Mesenchymal stem cell (in vitro differentiated cells and primary cell): Measurements from ENCODE around the gene NMRK2. TPM values are rescaled to one million over a fixed set of nuclear protein-coding genes. Genes with fewer than 3 reads are reported as not detected.
"Not testable (repeated sequence)": the region's sequence is repeated elsewhere in the genome, so short reads cannot be mapped to it uniquely, and the experiment has no call there.

Experiments used
- DNase-seq: peaks from one replicate; pipeline ENCODE4 v3.0.0-alpha.2; 2013
- H2AFZ ChIP-seq: one replicate; pipeline ENCODE4 v1.6.1; 2013; ENCODE audit warnings: low read depth, mild to moderate bottlenecking, control low read depth, inconsistent platforms, low read length, moderate library complexity
- H2AK5ac ChIP-seq: 2 replicates; pipeline ENCODE4 v1.6.1; 2013; ENCODE audit warnings: low read length, moderate library complexity, mild to moderate bottlenecking, inconsistent platforms; ENCODE audit not compliant: severe bottlenecking
- H2BK120ac ChIP-seq: one replicate; pipeline ENCODE4 v1.6.1; 2013; ENCODE audit warnings: low read depth, mild to moderate bottlenecking, inconsistent platforms, low read length, moderate library complexity
- H2BK12ac ChIP-seq, 2 experiments: one replicate each; pipeline ENCODE4 v1.6.1; 2013; ENCODE audit warnings: inconsistent platforms in 2 of 2, low read length in 2 of 2, mild to moderate bottlenecking in 2 of 2, moderate library complexity in 2 of 2, control low read depth in 1 of 2
- H2BK15ac ChIP-seq: one replicate; pipeline ENCODE4 v1.6.1; 2013; ENCODE audit warnings: mild to moderate bottlenecking, low read depth, inconsistent platforms; ENCODE audit not compliant: poor library complexity, severe bottlenecking
- H2BK5ac ChIP-seq: 2 replicates; pipeline ENCODE4 v1.6.1; 2013; ENCODE audit warnings: low read depth, mild to moderate bottlenecking, low read length, control low read depth, inconsistent platforms; ENCODE audit not compliant: poor library complexity, severe bottlenecking
- H3K14ac ChIP-seq, 2 experiments: one replicate each; pipeline ENCODE4 v1.6.1; 2013; ENCODE audit warnings: inconsistent platforms in 2 of 2, low read length in 2 of 2, control low read depth in 1 of 2, mild to moderate bottlenecking in 1 of 2, moderate library complexity in 1 of 2
- H3K18ac ChIP-seq, 2 experiments: one replicate each; pipeline ENCODE4 v1.6.1; 2013; ENCODE audit warnings: inconsistent platforms in 2 of 2, low read length in 2 of 2, control low read depth in 1 of 2, low read depth in 1 of 2, mild to moderate bottlenecking in 1 of 2
- H3K23ac ChIP-seq, 2 experiments: one replicate each; pipeline ENCODE4 v1.6.1; 2013; ENCODE audit warnings: inconsistent platforms in 2 of 2, low read length in 2 of 2, mild to moderate bottlenecking in 2 of 2, moderate library complexity in 2 of 2, control low read depth in 1 of 2
- H3K27ac ChIP-seq: 2 replicates; pipeline ENCODE4 v1.5.1; 2013; ENCODE audit warnings: mild to moderate bottlenecking, moderate library complexity, low read length, control low read depth, inconsistent platforms; ENCODE audit not compliant: poor library complexity, severe bottlenecking
- H3K27me3 ChIP-seq, 2 experiments: 2 replicates each; pipeline versions ENCODE4 v1.6.1 to v1.7.0; 2013; ENCODE audit warnings: low read length in 2 of 2, mild to moderate bottlenecking in 2 of 2, moderate library complexity in 2 of 2, control low read depth in 1 of 2, inconsistent platforms in 1 of 2; ENCODE audit not compliant: control insufficient read depth in 1 of 2, insufficient read depth in 1 of 2
- H3K36me3 ChIP-seq, 2 experiments: 2 replicates each; pipeline versions ENCODE4 v1.6.1 to v1.7.0; 2013; ENCODE audit warnings: low read length in 2 of 2, control low read depth in 1 of 2, inconsistent platforms in 1 of 2, low read depth in 1 of 2, mild to moderate bottlenecking in 1 of 2; ENCODE audit not compliant: insufficient read depth in 2 of 2, control insufficient read depth in 1 of 2
- H3K4ac ChIP-seq, 2 experiments: one replicate each; pipeline ENCODE4 v1.6.1; 2013; ENCODE audit warnings: inconsistent platforms in 2 of 2, low read length in 2 of 2, mild to moderate bottlenecking in 2 of 2, moderate library complexity in 2 of 2, control low read depth in 1 of 2, low read depth in 1 of 2
- H3K4me1 ChIP-seq: 2 replicates; pipeline ENCODE4 v1.6.1; 2013; ENCODE audit warnings: low read depth, low read length, control low read depth; ENCODE audit not compliant: control insufficient read depth, insufficient read depth
- H3K4me2 ChIP-seq: 2 replicates; pipeline ENCODE4 v1.6.1; 2013; ENCODE audit warnings: low read length, mild to moderate bottlenecking, inconsistent platforms; ENCODE audit not compliant: poor library complexity, severe bottlenecking
- H3K4me3 ChIP-seq, 2 experiments: 2 replicates each; pipeline versions ENCODE4 v1.5.1 to v1.7.0; 2013; ENCODE audit warnings: low read length in 2 of 2, mild to moderate bottlenecking in 2 of 2, control low read depth in 1 of 2, low read depth in 1 of 2; ENCODE audit not compliant: insufficient read depth in 1 of 2
- H3K79me1 ChIP-seq: replicated peaks from 2 replicates; pipeline ENCODE4 v1.6.1; 2013; ENCODE audit warnings: mild to moderate bottlenecking, control low read depth, low read length, inconsistent platforms; ENCODE audit not compliant: poor library complexity, severe bottlenecking
- H3K9ac ChIP-seq: 2 replicates; pipeline ENCODE4 v1.7.0; 2013; ENCODE audit warnings: mild to moderate bottlenecking, low read length, moderate library complexity
- H3K9me3 ChIP-seq: 2 replicates; pipeline ENCODE4 v1.7.0; 2013; ENCODE audit warnings: mild to moderate bottlenecking, low read length; ENCODE audit not compliant: control insufficient read depth
- H4K8ac ChIP-seq: one replicate; pipeline ENCODE4 v1.6.1; 2013; ENCODE audit warnings: inconsistent platforms, mild to moderate bottlenecking, low read length, moderate library complexity
- H4K91ac ChIP-seq: one replicate; pipeline ENCODE4 v1.6.1; 2013; ENCODE audit warnings: mild to moderate bottlenecking, low read length, inconsistent platforms
- WGBS: methylation state at CpG from one replicate; pipeline ENCODE4 v1.1.7; 2013; ENCODE audit warnings: mixed read lengths; 5-methylcytosine and 5-hydroxymethylcytosine counted together
- polyA plus RNA-seq, 2 experiments: library from polyadenylated mRNA; stranded (reverse); fragments of 200-250 nt; gene quantifications; one replicate each; pipeline ENCODE4 v1.2.3, GENCODE V29; 2013

The NMRK2 gene
- not detected for polyA plus RNA-seq (2013, experiment 1 of 2)
- polyA plus RNA-seq (2013, experiment 2 of 2) = not detected

GRCh38 chr19:3932931-3933810 lies at the start of gene NMRK2:
Gene NMRK2 (plus strand): TSS chr19:3933069. CDS start chr19:3933672, 603 bp downstream.
- H3K23ac ChIP-seq = no peak within 1 kb of the TSS
- H3K18ac ChIP-seq = no peak within 1 kb of the TSS
- no peak within 1 kb of the TSS for H3K9ac ChIP-seq
- no peak within 1 kb of the TSS for H2AFZ ChIP-seq
- no peak within 1 kb of the TSS for H2BK12ac ChIP-seq
- H3K4ac ChIP-seq = no peak within 1 kb of the TSS
- no peak within 1 kb of the TSS for H2BK120ac ChIP-seq
- H2BK15ac ChIP-seq = no peak within 1 kb of the TSS
- peaks cover 0 to 2% of the 10 kb centered on the region in 2 experiments for H3K36me3 ChIP-seq
- H3K4me3 ChIP-seq = no peak within 1 kb of the TSS
- H3K79me1 ChIP-seq = no peaks in the 10 kb centered on the region
- H3K9me3 ChIP-seq = no peaks in the 10 kb centered on the region
- WGBS = 1% methylated on average over 51 of the region's 51 CpGs
- no peak within 1 kb of the TSS for H3K4me2 ChIP-seq
- H4K91ac ChIP-seq = no peak within 1 kb of the TSS
- no peak within 1 kb of the TSS for H3K27ac ChIP-seq
- no peak for DNase-seq
- no peak within 1 kb of the TSS for H2AK5ac ChIP-seq
- H3K14ac ChIP-seq = no peak within 1 kb of the TSS
- peaks cover 8% of the 10 kb centered on the region for H3K4me1 ChIP-seq
- H2BK5ac ChIP-seq = no peak within 1 kb of the TSS
- peaks cover 28 to 29% of the 10 kb centered on the region in 2 experiments for H3K27me3 ChIP-seq
- H4K8ac ChIP-seq = no peak within 1 kb of the TSS

GRCh38 chr19:3890591-3890990 lies 42.3 kb upstream of the NMRK2 start:
- no peaks in the 10 kb centered on the region for H3K36me3 ChIP-seq
- no peak overlapping the region for H3K4ac ChIP-seq
- no peak overlapping the region for H4K91ac ChIP-seq
- H3K23ac ChIP-seq = no peak overlapping the region
- H3K4me1 ChIP-seq = no peaks in the 10 kb centered on the region
- no peak overlapping the region for H3K18ac ChIP-seq
- H3K4me3 ChIP-seq = no peak overlapping the region
- no peak overlapping the region for H3K4me2 ChIP-seq
- H3K9me3 ChIP-seq = no peaks in the 10 kb centered on the region
- H2AK5ac ChIP-seq = no peak overlapping the region
- peaks cover 0 to 7% of the 10 kb centered on the region in 2 experiments for H3K27me3 ChIP-seq
- 92% methylated on average over 17 of the region's 17 CpGs for WGBS
- no peak overlapping the region for H3K27ac ChIP-seq
- no peak overlapping the region for H2BK5ac ChIP-seq
- no peak overlapping the region for H2BK120ac ChIP-seq
- no peak overlapping the region for H2BK12ac ChIP-seq
- H2AFZ ChIP-seq = no peak overlapping the region
- H3K14ac ChIP-seq = no peak overlapping the region
- H4K8ac ChIP-seq = no peak overlapping the region
- DNase-seq = no peak
- no peak overlapping the region for H2BK15ac ChIP-seq
- H3K9ac ChIP-seq = no peak overlapping the region
- H3K79me1 ChIP-seq = no peaks in the 10 kb centered on the region

- H2BK120ac ChIP-seq = no peak overlapping the region
- no peaks in the 10 kb centered on the region for H3K79me1 ChIP-seq
- H3K9ac ChIP-seq = no peak overlapping the region
- no peak overlapping the region for H3K18ac ChIP-seq
- H2AK5ac ChIP-seq = no peak overlapping the region
- DNase-seq = no peak
- H2BK15ac ChIP-seq = no peak overlapping the region
- no peak overlapping the region for H2BK12ac ChIP-seq
- WGBS = 79% methylated on average over 12 of the region's 12 CpGs
- H3K27ac ChIP-seq = no peak overlapping the region
- no peak overlapping the region for H3K4me3 ChIP-seq
- H3K23ac ChIP-seq = no peak overlapping the region
- H3K36me3 ChIP-seq = no peaks in the 10 kb centered on the region
- no peak overlapping the region for H3K4ac ChIP-seq
- no peak overlapping the region for H4K91ac ChIP-seq
- no peak overlapping the region for H3K4me2 ChIP-seq
- H4K8ac ChIP-seq = no peak overlapping the region
- H3K14ac ChIP-seq = no peak overlapping the region
- no peak overlapping the region for H2BK5ac ChIP-seq
- no peak overlapping the region for H2AFZ ChIP-seq
- H3K4me1 ChIP-seq = no peaks in the 10 kb centered on the region
- peaks cover 0 to 20% of the 10 kb centered on the region in 2 experiments for H3K27me3 ChIP-seq
- no peaks in the 10 kb centered on the region for H3K9me3 ChIP-seq
These were observed 39.2 kb upstream of the NMRK2 start for GRCh38 chr19:3893509-3894179.

GRCh38 chr19:3894959-3895358 lies 37.9 kb upstream of the NMRK2 start:
- not testable (repeated sequence) for H3K4me2 ChIP-seq, H2BK15ac ChIP-seq, H3K9ac ChIP-seq, H3K4ac ChIP-seq, H3K23ac ChIP-seq, DNase-seq, H2AK5ac ChIP-seq, H3K4me1 ChIP-seq, H2AFZ ChIP-seq, H3K9me3 ChIP-seq, H3K14ac ChIP-seq, H3K4me3 ChIP-seq, H3K18ac ChIP-seq, H3K27ac ChIP-seq, H4K8ac ChIP-seq, H4K91ac ChIP-seq, H2BK12ac ChIP-seq, H3K36me3 ChIP-seq, H2BK120ac ChIP-seq, H3K79me1 ChIP-seq, H2BK5ac ChIP-seq
- peaks cover 0 to 25% of the 10 kb centered on the region in 2 experiments for H3K27me3 ChIP-seq
- 95% methylated on average over 5 of the region's 5 CpGs for WGBS
